Keratinocyte (primary cell): ENCODE results near the gene FAM3B.

Experiments used
- EZH2 ChIP-seq: IDR thresholded peaks from one replicate; pipeline ENCODE4 v1.6.1; 2012; ENCODE audit warnings: inconsistent platforms, mild to moderate bottlenecking, low read length, moderate library complexity
- TF ChIP-seq, protein P1 (sequence below), 3 experiments: IDR thresholded peaks in 1 of 3; conservative IDR thresholded peaks in 1 of 3; optimal IDR thresholded peaks in 1 of 3; 2 replicates in 2 of 3; 3 replicates in 1 of 3; pipeline versions ENCODE3 to v1.5.1; 2011; ENCODE audit warnings: low read length in 3 of 3, mild to moderate bottlenecking in 3 of 3, moderate library complexity in 2 of 3, control low read depth in 1 of 3, inconsistent platforms in 1 of 3; ENCODE audit not compliant: insufficient read depth in 2 of 3; ENCODE audit errors: extremely low read depth in 1 of 3

DNA sequence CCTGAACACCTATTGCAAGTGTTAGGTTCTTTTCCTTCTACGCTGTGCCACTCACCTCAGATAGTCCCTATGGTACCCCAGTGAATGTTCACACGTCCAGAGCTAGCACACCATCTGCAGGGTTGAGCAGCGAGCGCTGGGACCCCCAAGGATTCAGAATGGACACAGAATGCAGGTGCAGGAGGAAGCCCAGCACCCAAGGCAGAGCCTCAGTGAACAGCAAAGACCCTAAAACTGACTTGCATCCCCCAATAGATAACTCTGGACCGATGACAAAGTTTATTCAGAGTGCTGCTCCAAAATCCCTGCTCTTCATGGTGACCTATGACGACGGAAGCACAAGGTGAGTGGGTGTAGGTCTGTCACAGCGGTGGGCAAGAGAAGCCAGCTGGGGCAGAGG is 30.2 kb downstream of the FAM3B start:
- TF ChIP-seq, protein P1, sequence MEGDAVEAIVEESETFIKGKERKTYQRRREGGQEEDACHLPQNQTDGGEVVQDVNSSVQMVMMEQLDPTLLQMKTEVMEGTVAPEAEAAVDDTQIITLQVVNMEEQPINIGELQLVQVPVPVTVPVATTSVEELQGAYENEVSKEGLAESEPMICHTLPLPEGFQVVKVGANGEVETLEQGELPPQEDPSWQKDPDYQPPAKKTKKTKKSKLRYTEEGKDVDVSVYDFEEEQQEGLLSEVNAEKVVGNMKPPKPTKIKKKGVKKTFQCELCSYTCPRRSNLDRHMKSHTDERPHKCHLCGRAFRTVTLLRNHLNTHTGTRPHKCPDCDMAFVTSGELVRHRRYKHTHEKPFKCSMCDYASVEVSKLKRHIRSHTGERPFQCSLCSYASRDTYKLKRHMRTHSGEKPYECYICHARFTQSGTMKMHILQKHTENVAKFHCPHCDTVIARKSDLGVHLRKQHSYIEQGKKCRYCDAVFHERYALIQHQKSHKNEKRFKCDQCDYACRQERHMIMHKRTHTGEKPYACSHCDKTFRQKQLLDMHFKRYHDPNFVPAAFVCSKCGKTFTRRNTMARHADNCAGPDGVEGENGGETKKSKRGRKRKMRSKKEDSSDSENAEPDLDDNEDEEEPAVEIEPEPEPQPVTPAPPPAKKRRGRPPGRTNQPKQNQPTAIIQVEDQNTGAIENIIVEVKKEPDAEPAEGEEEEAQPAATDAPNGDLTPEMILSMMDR (optimal IDR thresholded peaks at IDR 0.05 in 1 of 3, IDR thresholded peaks at IDR 0.05 in 1 of 3, conservative IDR thresholded peaks at IDR 0.05 in 1 of 3; ENCODE audit: extremely low read depth in 1 of 3, insufficient read depth in 2 of 3, low read length in 3 of 3) = no peak
- TF ChIP-seq EZH2 = no peak
